Esophagus squamous epithelium (tissue), 4 donors: Measurements from ENCODE around the gene FMNL1.

Experiments used
- CTCF ChIP-seq, 6 experiments: fragments of 450-650 bp in 4 of 6; fragments of 200-600 bp in 2 of 6; sonication (generic) in 2 of 6; IDR thresholded peaks; one replicate each; pipeline ENCODE4 v1.5.1; 2016 to 2019; ENCODE audit warnings: antibody characterized with exemption in 6 of 6, mild to moderate bottlenecking in 4 of 6, moderate library complexity in 4 of 6
- POLR2A ChIP-seq, 4 donors: fragments of 450-650 bp; IDR thresholded peaks; one replicate each; pipeline ENCODE4 v1.6.1; 2017; ENCODE audit warnings: antibody characterized with exemption in 4 of 4, mild to moderate bottlenecking in 4 of 4, moderate library complexity in 3 of 4

GRCh38 chr17:45186801-45187354 is 34.8 kb upstream of the FMNL1 start:
- no peak for TF ChIP-seq CTCF (IDR thresholded peaks at IDR 0.05)
- TF ChIP-seq POLR2A (IDR thresholded peaks at IDR 0.05), result no peak
